SK-N-SH (cell line): ENCODE data around the gene C11orf58.

Experiments used
- FOXM1 ChIP-seq: IDR thresholded peaks from 2 replicates; pipeline ENCODE4 v1.4.0; 2012; ENCODE audit warnings: low read depth, mild to moderate bottlenecking
- GATA2 ChIP-seq: sonication (generic); formaldehyde crosslinking; IDR thresholded peaks from 2 replicates; pipeline ENCODE4 v1.5.0; 2020; ENCODE audit warnings: mild to moderate bottlenecking, missing genetic modification reagents
- TF ChIP-seq, protein P1 (sequence below): IDR thresholded peaks from 2 replicates; pipeline ENCODE4 v1.6.1; 2012; ENCODE audit warnings: mild to moderate bottlenecking, low read depth, low read length, moderate library complexity
- TF ChIP-seq, protein P2 (sequence below): IDR thresholded peaks from 2 replicates; pipeline ENCODE4 v1.4.0; 2012; ENCODE audit warnings: low read depth
- TF ChIP-seq, protein P3 (sequence below): fragments of 200-600 bp; sonication (generic); IDR thresholded peaks from 2 replicates; pipeline ENCODE4 v1.6.1; 2017; ENCODE audit warnings: antibody characterized with exemption, mild to moderate bottlenecking, moderate library complexity

DNA sequence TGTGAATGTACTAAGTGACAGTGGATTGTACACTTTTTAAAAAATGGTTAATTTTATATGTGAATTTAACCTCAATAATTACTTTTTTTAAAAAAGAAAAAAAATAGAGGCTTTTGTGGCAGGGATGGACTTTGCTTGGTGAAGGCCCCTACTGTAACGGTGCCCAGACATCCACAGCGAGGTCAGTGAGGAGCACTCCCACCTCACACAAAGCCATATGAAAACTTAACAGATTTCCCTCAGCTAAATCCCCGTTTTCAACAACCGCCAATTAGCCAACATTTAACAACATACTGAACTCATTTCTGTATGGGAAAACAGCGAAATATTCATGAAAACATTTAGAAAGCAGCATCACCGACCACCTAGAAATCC, 642 bp upstream of the C11orf58 start:
- TF ChIP-seq, protein P1, sequence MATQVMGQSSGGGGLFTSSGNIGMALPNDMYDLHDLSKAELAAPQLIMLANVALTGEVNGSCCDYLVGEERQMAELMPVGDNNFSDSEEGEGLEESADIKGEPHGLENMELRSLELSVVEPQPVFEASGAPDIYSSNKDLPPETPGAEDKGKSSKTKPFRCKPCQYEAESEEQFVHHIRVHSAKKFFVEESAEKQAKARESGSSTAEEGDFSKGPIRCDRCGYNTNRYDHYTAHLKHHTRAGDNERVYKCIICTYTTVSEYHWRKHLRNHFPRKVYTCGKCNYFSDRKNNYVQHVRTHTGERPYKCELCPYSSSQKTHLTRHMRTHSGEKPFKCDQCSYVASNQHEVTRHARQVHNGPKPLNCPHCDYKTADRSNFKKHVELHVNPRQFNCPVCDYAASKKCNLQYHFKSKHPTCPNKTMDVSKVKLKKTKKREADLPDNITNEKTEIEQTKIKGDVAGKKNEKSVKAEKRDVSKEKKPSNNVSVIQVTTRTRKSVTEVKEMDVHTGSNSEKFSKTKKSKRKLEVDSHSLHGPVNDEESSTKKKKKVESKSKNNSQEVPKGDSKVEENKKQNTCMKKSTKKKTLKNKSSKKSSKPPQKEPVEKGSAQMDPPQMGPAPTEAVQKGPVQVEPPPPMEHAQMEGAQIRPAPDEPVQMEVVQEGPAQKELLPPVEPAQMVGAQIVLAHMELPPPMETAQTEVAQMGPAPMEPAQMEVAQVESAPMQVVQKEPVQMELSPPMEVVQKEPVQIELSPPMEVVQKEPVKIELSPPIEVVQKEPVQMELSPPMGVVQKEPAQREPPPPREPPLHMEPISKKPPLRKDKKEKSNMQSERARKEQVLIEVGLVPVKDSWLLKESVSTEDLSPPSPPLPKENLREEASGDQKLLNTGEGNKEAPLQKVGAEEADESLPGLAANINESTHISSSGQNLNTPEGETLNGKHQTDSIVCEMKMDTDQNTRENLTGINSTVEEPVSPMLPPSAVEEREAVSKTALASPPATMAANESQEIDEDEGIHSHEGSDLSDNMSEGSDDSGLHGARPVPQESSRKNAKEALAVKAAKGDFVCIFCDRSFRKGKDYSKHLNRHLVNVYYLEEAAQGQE, result no peak
- no peak for TF ChIP-seq FOXM1
- TF ChIP-seq, protein P2, sequence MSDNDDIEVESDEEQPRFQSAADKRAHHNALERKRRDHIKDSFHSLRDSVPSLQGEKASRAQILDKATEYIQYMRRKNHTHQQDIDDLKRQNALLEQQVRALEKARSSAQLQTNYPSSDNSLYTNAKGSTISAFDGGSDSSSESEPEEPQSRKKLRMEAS, result no peak
- TF ChIP-seq, protein P3, sequence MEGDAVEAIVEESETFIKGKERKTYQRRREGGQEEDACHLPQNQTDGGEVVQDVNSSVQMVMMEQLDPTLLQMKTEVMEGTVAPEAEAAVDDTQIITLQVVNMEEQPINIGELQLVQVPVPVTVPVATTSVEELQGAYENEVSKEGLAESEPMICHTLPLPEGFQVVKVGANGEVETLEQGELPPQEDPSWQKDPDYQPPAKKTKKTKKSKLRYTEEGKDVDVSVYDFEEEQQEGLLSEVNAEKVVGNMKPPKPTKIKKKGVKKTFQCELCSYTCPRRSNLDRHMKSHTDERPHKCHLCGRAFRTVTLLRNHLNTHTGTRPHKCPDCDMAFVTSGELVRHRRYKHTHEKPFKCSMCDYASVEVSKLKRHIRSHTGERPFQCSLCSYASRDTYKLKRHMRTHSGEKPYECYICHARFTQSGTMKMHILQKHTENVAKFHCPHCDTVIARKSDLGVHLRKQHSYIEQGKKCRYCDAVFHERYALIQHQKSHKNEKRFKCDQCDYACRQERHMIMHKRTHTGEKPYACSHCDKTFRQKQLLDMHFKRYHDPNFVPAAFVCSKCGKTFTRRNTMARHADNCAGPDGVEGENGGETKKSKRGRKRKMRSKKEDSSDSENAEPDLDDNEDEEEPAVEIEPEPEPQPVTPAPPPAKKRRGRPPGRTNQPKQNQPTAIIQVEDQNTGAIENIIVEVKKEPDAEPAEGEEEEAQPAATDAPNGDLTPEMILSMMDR, result no peak
- TF ChIP-seq GATA2, result no peak
